ENCODE measurements around the gene ABLIM2. TPM values are rescaled to one million over a fixed set of nuclear protein-coding genes. Genes with fewer than 3 reads are reported as not detected.

The ABLIM2 gene
- total and polyA plus RNA-seq, 2 of the 8 experiments (the other 6 are each of a cell fraction or from before 2014, with no cell fraction given) = 2.8 to 3.0 TPM

DNA sequence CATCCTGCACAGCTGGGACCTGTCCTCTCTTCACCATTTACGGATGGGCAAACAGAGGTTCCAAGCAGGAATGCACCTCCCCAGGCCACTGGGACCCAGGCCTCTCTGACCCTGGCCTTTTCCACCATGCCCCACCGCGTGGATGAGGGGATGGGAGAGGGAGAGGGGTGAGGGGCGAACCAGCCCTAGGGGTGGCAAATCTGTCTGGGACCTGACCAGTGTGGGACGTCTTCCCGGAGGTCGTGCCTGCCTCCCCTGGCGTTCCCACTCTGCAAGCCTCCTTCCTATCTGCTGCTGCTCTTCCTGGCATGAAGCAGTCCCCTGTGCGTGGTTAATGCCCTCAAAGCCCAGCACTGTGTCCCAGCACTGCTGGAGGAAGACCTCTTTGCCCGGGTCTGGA lies 35.9 kb downstream of the ABLIM2 start (continued):
- TF ChIP-seq, protein P1, sequence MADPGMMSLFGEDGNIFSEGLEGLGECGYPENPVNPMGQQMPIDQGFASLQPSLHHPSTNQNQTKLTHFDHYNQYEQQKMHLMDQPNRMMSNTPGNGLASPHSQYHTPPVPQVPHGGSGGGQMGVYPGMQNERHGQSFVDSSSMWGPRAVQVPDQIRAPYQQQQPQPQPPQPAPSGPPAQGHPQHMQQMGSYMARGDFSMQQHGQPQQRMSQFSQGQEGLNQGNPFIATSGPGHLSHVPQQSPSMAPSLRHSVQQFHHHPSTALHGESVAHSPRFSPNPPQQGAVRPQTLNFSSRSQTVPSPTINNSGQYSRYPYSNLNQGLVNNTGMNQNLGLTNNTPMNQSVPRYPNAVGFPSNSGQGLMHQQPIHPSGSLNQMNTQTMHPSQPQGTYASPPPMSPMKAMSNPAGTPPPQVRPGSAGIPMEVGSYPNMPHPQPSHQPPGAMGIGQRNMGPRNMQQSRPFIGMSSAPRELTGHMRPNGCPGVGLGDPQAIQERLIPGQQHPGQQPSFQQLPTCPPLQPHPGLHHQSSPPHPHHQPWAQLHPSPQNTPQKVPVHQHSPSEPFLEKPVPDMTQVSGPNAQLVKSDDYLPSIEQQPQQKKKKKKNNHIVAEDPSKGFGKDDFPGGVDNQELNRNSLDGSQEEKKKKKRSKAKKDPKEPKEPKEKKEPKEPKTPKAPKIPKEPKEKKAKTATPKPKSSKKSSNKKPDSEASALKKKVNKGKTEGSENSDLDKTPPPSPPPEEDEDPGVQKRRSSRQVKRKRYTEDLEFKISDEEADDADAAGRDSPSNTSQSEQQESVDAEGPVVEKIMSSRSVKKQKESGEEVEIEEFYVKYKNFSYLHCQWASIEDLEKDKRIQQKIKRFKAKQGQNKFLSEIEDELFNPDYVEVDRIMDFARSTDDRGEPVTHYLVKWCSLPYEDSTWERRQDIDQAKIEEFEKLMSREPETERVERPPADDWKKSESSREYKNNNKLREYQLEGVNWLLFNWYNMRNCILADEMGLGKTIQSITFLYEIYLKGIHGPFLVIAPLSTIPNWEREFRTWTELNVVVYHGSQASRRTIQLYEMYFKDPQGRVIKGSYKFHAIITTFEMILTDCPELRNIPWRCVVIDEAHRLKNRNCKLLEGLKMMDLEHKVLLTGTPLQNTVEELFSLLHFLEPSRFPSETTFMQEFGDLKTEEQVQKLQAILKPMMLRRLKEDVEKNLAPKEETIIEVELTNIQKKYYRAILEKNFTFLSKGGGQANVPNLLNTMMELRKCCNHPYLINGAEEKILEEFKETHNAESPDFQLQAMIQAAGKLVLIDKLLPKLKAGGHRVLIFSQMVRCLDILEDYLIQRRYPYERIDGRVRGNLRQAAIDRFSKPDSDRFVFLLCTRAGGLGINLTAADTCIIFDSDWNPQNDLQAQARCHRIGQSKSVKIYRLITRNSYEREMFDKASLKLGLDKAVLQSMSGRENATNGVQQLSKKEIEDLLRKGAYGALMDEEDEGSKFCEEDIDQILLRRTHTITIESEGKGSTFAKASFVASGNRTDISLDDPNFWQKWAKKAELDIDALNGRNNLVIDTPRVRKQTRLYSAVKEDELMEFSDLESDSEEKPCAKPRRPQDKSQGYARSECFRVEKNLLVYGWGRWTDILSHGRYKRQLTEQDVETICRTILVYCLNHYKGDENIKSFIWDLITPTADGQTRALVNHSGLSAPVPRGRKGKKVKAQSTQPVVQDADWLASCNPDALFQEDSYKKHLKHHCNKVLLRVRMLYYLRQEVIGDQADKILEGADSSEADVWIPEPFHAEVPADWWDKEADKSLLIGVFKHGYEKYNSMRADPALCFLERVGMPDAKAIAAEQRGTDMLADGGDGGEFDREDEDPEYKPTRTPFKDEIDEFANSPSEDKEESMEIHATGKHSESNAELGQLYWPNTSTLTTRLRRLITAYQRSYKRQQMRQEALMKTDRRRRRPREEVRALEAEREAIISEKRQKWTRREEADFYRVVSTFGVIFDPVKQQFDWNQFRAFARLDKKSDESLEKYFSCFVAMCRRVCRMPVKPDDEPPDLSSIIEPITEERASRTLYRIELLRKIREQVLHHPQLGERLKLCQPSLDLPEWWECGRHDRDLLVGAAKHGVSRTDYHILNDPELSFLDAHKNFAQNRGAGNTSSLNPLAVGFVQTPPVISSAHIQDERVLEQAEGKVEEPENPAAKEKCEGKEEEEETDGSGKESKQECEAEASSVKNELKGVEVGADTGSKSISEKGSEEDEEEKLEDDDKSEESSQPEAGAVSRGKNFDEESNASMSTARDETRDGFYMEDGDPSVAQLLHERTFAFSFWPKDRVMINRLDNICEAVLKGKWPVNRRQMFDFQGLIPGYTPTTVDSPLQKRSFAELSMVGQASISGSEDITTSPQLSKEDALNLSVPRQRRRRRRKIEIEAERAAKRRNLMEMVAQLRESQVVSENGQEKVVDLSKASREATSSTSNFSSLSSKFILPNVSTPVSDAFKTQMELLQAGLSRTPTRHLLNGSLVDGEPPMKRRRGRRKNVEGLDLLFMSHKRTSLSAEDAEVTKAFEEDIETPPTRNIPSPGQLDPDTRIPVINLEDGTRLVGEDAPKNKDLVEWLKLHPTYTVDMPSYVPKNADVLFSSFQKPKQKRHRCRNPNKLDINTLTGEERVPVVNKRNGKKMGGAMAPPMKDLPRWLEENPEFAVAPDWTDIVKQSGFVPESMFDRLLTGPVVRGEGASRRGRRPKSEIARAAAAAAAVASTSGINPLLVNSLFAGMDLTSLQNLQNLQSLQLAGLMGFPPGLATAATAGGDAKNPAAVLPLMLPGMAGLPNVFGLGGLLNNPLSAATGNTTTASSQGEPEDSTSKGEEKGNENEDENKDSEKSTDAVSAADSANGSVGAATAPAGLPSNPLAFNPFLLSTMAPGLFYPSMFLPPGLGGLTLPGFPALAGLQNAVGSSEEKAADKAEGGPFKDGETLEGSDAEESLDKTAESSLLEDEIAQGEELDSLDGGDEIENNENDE (IDR thresholded peaks at IDR 0.05; ENCODE audit: insufficient replicate concordance, low read length) = no peak
- TF ChIP-seq, protein P2, sequence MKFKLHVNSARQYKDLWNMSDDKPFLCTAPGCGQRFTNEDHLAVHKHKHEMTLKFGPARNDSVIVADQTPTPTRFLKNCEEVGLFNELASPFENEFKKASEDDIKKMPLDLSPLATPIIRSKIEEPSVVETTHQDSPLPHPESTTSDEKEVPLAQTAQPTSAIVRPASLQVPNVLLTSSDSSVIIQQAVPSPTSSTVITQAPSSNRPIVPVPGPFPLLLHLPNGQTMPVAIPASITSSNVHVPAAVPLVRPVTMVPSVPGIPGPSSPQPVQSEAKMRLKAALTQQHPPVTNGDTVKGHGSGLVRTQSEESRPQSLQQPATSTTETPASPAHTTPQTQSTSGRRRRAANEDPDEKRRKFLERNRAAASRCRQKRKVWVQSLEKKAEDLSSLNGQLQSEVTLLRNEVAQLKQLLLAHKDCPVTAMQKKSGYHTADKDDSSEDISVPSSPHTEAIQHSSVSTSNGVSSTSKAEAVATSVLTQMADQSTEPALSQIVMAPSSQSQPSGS (IDR thresholded peaks at IDR 0.05; ENCODE audit: low read length) = no peak
- TF ChIP-seq HDAC6 (IDR thresholded peaks at IDR 0.05; ENCODE audit: low read depth, low read length) (no peak), GABPA (IDR thresholded peaks at IDR 0.05; ENCODE audit: borderline replicate concordance, insufficient read depth, low read length) (no peak), BCL11A (IDR thresholded peaks at IDR 0.05; ENCODE audit: low read depth in 2 of 2, low read length in 2 of 2) (no peak), RNF2 (IDR thresholded peaks at IDR 0.05; ENCODE audit: borderline replicate concordance, low read depth, low read length, missing control alignments, poor library complexity, severe bottlenecking) (no peak), PHF8 (conservative IDR thresholded peaks at IDR 0.05; ENCODE audit: low read depth, low read length) (no peak), KDM1A (IDR thresholded peaks at IDR 0.05; ENCODE audit: borderline replicate concordance, low read length) (no peak), KDM4A (IDR thresholded peaks at IDR 0.05; ENCODE audit: low read depth, low read length, severe bottlenecking) (no peak)

Data from H1 (cell line).